GM20431 (cell line): ENCODE data around the gene FGF14.

Source experiments
- in situ Hi-C: fragments of 300-500 bp; cut with MseI, MboI; formaldehyde crosslinking; loops from one replicate; pipeline ENCODE4 v1.15.0; 2020; ENCODE audit warnings: low sequenced_read_pairs; ENCODE audit not compliant: unreplicated experiment

The FGF14 gene

GRCh38 chr13:102267191-102267590 is 134.7 kb downstream of the FGF14 start:
- in situ Hi-C loops, result no loop called here

DNA sequence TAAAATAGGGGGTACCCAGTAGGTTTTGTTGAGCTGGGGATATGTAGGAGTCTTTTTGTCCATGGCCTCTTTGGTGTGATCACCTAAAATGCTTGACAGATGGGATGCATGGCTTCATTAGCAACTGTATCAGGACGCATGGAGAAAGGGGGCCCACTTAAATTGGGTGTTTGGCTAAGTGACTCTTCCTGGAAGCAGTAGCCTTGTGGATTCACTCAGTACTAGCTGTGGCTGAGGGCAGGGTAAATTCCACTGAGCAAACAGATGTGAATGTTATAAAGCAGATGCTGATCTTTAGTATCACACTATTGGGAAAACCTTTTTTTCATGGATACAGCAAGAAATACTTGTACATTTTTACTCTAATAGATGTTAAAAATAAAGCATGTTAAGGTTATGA is 140.0 kb downstream of the FGF14 start:
- in situ Hi-C loops, result no loop called here

- in situ Hi-C loops, result no loop called here
Observed at GRCh38 chr13:102261316-102261715, 140.5 kb downstream of the FGF14 start.

DNA sequence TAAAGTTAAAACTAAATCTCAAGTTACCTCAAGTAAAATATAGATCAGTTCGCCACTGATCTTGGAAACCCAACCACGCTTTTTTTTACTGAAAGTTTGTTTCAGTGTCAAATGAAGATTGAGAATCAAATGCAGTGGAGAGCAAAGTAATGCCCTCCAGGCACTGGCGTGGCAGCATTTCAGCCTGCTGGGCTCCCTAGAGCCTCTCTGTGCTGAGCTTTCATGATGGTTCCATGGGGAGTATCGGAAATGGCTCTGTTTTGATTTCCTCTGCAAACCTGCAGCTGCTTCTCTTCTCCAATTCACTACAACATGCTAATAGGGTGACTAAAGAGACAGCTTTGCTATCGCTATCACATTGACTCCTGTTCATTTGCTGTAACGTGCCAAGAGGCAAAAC is 141.6 kb downstream of the FGF14 start:
- in situ Hi-C loops, result no loop called here

GRCh38 chr13:102255409-102255808 is 146.4 kb downstream of the FGF14 start:
- in situ Hi-C loops, result no loop called here

GRCh38 chr13:102251817-102252216 is 150.0 kb downstream of the FGF14 start:
- in situ Hi-C loops, result no loop called here

- in situ Hi-C loops, result no loop called here
Observed at GRCh38 chr13:102250448-102250847, 151.4 kb downstream of the FGF14 start.

DNA sequence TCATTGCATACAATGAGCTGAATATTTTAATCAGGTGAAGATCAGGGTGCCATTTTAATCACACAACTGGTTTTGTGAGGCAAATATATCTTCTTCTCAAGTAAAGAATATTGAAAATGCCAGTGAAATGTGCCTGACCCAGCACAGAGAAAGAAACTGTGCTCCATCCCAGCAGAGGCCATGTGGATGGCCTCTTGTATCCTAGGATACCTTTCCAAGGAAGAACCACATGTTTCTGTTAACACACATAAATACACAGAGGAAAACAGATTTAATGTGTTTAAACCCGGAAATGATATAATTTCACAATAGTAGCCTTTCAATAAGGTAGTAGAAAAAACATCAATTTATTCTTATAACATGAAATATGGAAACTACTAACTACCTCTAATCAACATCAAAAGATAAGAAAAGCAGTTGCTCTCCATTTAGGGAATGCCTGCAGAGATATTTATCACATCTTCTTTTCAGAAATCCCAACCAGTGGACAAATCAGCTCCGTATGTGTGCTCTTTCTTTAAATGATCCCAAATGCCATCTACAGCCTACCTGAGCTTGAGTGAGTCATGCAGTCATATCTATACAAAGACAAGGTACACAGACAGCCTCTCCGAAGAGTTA is 157.1 kb downstream of the FGF14 start:
- in situ Hi-C loops, result no loop called here

DNA sequence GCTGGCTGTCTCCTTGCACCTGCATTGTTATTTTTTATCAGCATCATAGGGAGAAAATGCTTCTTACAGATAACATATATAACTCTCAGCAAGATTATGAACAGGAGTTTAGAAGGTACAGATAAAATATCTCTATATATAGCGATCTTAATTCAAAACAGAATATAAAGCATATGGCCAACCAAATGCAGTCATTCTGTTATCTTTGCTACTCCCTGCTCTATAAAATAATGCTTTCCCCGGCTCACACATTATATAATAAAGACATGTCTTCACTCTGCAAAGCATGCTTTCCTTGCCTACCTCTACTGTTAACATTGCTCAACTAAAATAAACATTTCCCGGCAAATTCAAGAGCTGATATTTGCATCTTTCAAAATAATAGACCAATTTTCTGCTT is 161.7 kb downstream of the FGF14 start:
- in situ Hi-C loops, result no loop called here

DNA sequence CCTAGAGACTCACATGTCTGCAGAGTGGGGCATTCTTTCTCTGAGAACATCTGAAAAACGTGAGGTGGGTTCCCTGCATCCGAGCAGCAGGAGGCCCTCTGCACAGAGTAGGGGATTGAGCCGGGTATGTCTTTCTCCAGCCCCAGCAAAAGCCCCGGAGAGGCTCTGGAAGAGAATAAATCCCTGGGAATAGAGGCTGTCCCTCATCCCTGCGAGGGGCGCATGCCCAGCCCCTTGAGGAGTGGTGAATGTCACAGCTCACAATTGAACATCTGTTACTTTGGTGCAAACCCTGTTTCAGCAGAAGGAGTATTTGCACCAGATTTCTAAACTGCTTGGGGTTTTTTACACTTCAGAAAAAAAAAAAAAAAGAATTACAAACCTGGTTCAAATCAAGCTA is 164.6 kb downstream of the FGF14 start:
- in situ Hi-C loops, result no loop called here

DNA sequence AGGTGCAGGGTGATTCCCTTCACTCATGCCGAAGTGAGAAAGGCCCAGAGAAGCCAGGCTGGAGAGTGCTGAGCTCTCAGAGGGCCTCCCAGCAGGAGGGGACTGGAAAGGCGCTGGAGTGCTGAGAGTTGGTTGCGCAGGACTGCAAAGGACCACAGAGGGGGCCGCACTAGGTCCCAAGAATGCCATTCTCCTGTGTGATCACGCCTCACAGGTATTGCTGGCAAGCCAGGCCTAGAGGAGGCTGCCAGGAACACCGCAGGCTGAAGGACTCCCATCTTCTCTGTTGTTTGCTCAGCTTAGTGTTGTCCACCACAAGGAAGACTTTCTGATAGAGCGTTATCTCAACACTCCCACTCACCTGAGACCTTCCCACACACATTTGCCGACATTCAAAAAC is 165.0 kb downstream of the FGF14 start:
- in situ Hi-C loops, result no loop called here

DNA sequence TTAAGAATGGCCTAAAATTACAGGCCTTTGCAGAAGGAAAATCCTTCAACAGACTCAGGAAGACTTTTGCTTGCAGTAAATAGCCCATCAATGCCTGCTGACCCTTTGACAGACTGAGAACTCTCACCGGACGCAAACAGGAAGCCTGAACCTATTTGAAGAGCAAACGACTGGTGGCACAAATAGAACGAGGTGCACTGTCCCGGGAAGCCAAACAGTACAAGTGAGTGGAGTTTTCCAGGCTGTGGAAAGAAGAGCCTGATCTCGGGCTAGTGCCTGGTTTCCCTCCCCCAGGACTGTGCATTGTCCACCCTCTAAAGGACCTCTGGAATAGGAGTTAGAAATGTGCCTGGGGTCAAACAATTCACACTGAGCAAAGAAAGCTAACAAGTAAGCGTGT is 165.5 kb downstream of the FGF14 start:
- in situ Hi-C loops, result no loop called here

GRCh38 chr13:102235689-102236088 is 166.2 kb downstream of the FGF14 start:
- in situ Hi-C loops, result no loop called here

DNA sequence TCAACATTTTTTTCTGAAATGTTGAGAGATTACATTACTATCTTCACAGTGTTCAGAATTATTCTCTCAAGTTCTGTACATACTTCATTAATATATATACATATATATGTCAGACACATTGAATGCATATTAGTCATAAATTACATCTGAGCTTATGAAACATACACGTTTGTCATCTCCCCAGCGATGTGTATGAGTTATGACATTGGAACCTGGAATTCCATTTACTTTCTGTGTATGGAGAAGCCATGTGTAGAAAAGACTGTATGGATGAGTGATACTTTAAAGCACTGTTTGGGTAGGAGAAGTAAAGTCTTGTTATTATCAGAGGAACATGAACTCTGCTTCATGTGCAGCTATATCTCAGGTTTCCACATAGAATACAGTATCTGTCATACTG is 167.2 kb downstream of the FGF14 start:
- in situ Hi-C loops, result no loop called here

DNA sequence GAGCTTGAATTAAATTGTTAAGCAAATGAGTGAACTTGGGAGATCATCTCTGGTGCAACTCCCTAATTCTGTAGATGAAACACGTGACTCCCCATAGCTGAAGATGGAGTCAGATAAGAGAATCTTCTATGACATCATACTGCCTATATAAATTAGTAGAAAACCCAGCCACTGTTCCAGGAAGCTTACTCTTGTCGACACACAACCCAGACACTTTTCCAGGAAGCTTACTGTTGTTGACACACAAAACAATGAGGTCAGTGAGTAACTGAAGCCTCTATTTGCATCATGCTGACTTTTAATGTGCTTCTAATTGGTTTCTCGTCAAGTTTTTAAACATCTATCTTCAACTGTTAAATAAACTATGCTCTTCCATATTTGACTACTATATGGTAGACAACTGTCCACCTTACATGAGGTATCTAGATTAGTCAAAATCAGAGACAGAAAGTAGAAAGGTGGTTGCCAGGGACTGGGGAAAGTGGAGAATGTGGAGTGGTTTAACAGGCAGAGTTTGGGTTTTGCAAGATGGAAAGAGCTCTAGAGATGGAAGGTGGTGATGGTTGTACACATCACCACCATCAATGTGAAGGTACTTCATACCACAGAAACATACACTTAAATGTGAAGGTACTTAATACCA is 168.2 kb downstream of the FGF14 start:
- in situ Hi-C loops, result no loop called here

DNA sequence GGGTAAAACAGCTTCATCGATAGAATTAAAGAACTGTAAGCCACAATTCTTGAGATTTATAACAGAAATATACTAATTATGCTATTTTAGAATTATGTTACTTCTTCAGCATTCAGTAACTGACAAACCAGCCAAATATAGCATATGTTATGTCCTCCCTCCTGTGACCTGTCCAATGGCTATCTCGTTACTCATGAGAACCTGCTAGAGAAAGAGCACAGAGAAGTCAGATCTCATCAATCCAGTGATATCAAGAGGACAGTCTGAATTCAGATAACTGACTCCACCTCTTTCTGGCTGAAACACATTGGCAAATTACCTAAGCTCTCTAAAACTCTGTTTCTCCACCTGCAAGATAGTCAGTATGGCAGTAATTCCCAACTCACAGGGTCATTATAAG is 170.4 kb downstream of the FGF14 start:
- in situ Hi-C loops, result no loop called here

GRCh38 chr13:102227741-102228140 is 174.1 kb downstream of the FGF14 start:
- in situ Hi-C loops, result no loop called here

GRCh38 chr13:102226591-102226990 is 175.3 kb downstream of the FGF14 start:
- in situ Hi-C loops, result no loop called here

DNA sequence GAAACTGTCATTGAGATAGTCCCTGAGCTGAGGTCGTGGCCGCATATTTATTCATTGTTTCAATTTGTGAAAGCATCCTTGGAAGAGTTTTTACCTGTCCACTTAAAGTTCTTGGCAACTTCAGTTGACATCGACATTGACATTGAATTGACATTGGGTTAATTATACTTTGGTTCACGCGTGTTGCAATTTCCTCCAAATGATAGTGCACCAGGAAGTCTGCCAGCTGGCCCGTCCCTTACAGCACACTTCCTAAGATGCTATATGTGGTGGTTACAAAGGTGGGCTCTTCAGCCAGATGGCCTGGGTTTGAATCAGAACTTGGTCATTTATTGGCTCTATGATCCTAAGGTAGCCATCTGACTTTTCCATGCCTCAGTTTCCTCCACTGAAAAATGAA is 176.0 kb downstream of the FGF14 start:
- in situ Hi-C loops, result no loop called here

GRCh38 chr13:102220681-102221228 is 181.1 kb downstream of the FGF14 start:
- in situ Hi-C loops, result no loop called here

DNA sequence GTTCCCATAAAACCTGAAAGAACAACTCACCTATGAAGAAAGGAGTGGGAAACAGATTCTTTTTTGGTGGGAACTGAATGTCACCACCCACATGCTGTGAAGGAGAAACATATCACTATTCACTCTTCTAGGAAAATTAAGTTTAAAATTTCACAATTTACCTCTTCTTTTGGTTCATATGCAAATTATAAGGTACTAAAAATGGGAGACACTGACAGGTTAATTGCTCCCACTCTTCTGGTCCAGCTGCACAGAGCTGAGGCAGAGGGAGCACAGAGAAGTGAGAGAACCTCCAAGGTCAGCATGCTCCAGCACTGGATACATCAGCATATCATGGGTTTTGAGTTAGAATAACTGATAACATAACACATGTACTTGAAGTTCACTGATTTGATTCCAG is 186.9 kb downstream of the FGF14 start:
- in situ Hi-C loops, result no loop called here

DNA sequence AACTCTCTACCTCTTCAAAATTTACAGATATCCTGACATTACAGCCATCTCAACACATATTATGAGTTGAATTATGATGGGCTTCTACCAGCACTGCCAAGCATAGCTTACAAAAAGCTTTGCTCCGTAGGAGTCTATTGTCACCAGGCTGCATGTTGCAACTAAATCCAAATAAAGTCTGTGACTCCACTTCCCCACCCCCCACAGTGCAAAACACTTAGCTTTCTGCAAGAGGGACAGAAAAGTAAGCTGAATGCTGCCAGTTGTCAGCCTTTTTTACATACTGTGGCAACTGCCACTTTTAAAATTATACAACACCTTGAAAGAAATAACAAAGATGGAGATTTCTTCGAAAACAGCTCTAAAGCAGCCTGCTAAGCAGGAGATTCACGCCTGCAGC is 189.1 kb downstream of the FGF14 start:
- in situ Hi-C loops, result no loop called here
